Mucosa of rectum (tissue), 2 donors: ENCODE data around the gene SEMA4D.

Experiments
- H3K27ac ChIP-seq, 2 donors: one replicate each; pipeline ENCODE4 v1.7.0; 2013; ENCODE audit warnings: inconsistent platforms in 2 of 2, low read depth in 2 of 2, low read length in 2 of 2
- H3K27me3 ChIP-seq, 2 donors: one replicate each; pipeline ENCODE4 v1.7.0; 2013; ENCODE audit warnings: low read length in 2 of 2; ENCODE audit not compliant: control insufficient read depth in 2 of 2, insufficient read depth in 2 of 2
- H3K36me3 ChIP-seq, 2 donors: one replicate each; pipeline ENCODE4 v1.7.0; 2013; ENCODE audit warnings: low read length in 2 of 2; ENCODE audit not compliant: control insufficient read depth in 2 of 2, insufficient read depth in 2 of 2
- H3K4me1 ChIP-seq, 2 donors: one replicate each; pipeline ENCODE4 v1.7.0; 2013; ENCODE audit warnings: low read length in 2 of 2, mild to moderate bottlenecking in 1 of 2; ENCODE audit not compliant: control insufficient read depth in 2 of 2, insufficient read depth in 2 of 2
- H3K4me3 ChIP-seq, 2 donors: one replicate each; pipeline ENCODE4 v1.7.0; 2013; ENCODE audit warnings: low read length in 2 of 2
- H3K9ac ChIP-seq, 2 donors: one replicate each; pipeline ENCODE4 v1.7.0; 2013; ENCODE audit warnings: low read length in 2 of 2, low read depth in 1 of 2, mild to moderate bottlenecking in 1 of 2
- H3K9me3 ChIP-seq, 2 donors: one replicate each; pipeline ENCODE4 v1.7.0; 2013; ENCODE audit warnings: low read length in 2 of 2; ENCODE audit not compliant: control insufficient read depth in 2 of 2
- donor health status: healthy.
- donor health status: Normal muscosa, but diverticular disease.

The SEMA4D gene

GRCh38 chr9:89528540-89528939 is 30.6 kb upstream of the SEMA4D start:
- Histone ChIP-seq H3K27ac (no peak overlapping the region), H3K4me1 (peaks cover 3 to 5% of the 10 kb centered on the region in 2 donors)

GRCh38 chr9:89528131-89528530 is 30.2 kb upstream of the SEMA4D start:
- Histone ChIP-seq H3K27me3 (no peaks in the 10 kb centered on the region), H3K36me3 (no peaks in the 10 kb centered on the region), H3K27ac (no peak overlapping the region), H3K9ac (no peak overlapping the region), H3K4me3 (no peak overlapping the region), H3K9me3 (no peaks in the 10 kb centered on the region), H3K4me1 (peaks cover 5 to 7% of the 10 kb centered on the region in 2 donors)

More at GRCh38 chr9:89528540-89528939, 30.6 kb upstream of the SEMA4D start:
- Histone ChIP-seq H3K36me3 (no peaks in the 10 kb centered on the region), H3K27me3 (no peaks in the 10 kb centered on the region), H3K9me3 (no peaks in the 10 kb centered on the region), H3K4me3 (no peak overlapping the region), H3K9ac (no peak overlapping the region)

- Histone ChIP-seq H3K4me3 (no peak overlapping the region), H3K27me3 (no peaks in the 10 kb centered on the region), H3K4me1 (peaks cover 5 to 8% of the 10 kb centered on the region in 2 donors), H3K36me3 (no peaks in the 10 kb centered on the region), H3K9me3 (no peaks in the 10 kb centered on the region), H3K9ac (no peak overlapping the region), H3K27ac (peak overlapping the region in 1 of 2 donors; percentile 26)
These were observed 29.2 kb upstream of the SEMA4D start for GRCh38 chr9:89527084-89527483.

- Histone ChIP-seq H3K9me3 (no peaks in the 10 kb centered on the region), H3K27ac (peak overlapping the region in 1 of 2 donors; percentile 26), H3K4me1 (peaks cover 5 to 8% of the 10 kb centered on the region in 2 donors), H3K9ac (no peak overlapping the region), H3K4me3 (no peak overlapping the region), H3K36me3 (no peaks in the 10 kb centered on the region), H3K27me3 (no peaks in the 10 kb centered on the region)
These were observed 28.8 kb upstream of the SEMA4D start for GRCh38 chr9:89526667-89527066.

GRCh38 chr9:89525446-89526374 is 27.8 kb upstream of the SEMA4D start:
- peaks cover 5 to 8% of the 10 kb centered on the region in 2 donors for H3K4me1 ChIP-seq
- H3K9me3 ChIP-seq = no peaks in the 10 kb centered on the region
- no peak overlapping the region for H3K4me3 ChIP-seq
- no peaks in the 10 kb centered on the region for H3K36me3 ChIP-seq
- peak overlapping the region; percentile 11 to 26 for H3K27ac ChIP-seq
- H3K9ac ChIP-seq = no peak overlapping the region
- H3K27me3 ChIP-seq = no peaks in the 10 kb centered on the region

- H3K9ac ChIP-seq = no peak overlapping the region
- H3K27ac ChIP-seq = peak overlapping the region in 1 of 2 donors; percentile 82
- no peaks in the 10 kb centered on the region for H3K27me3 ChIP-seq
- H3K9me3 ChIP-seq = no peaks in the 10 kb centered on the region
- no peaks in the 10 kb centered on the region for H3K36me3 ChIP-seq
- peaks cover 5 to 8% of the 10 kb centered on the region in 2 donors for H3K4me1 ChIP-seq
- no peak overlapping the region for H3K4me3 ChIP-seq
These were observed 27.1 kb upstream of the SEMA4D start for GRCh38 chr9:89524963-89525362.

- peaks cover 5 to 8% of the 10 kb centered on the region in 2 donors for H3K4me1 ChIP-seq
- peak overlapping the region; percentile 17 to 82 for H3K27ac ChIP-seq
- no peaks in the 10 kb centered on the region for H3K9me3 ChIP-seq
- peak overlapping the region in 1 of 2 donors; percentile 28 for H3K9ac ChIP-seq
- H3K4me3 ChIP-seq = no peak overlapping the region
- H3K36me3 ChIP-seq = no peaks in the 10 kb centered on the region
- no peaks in the 10 kb centered on the region for H3K27me3 ChIP-seq
These were observed 26.0 kb upstream of the SEMA4D start for GRCh38 chr9:89523948-89524347.

- no peaks in the 10 kb centered on the region for H3K27me3 ChIP-seq
- peak overlapping the region; percentile 48 to 82 for H3K27ac ChIP-seq
- H3K36me3 ChIP-seq = no peaks in the 10 kb centered on the region
- H3K4me1 ChIP-seq = peaks cover 0 to 8% of the 10 kb centered on the region in 2 donors
- H3K9ac ChIP-seq = no peak overlapping the region
- H3K9me3 ChIP-seq = no peaks in the 10 kb centered on the region
- no peak overlapping the region for H3K4me3 ChIP-seq
These were observed 25.0 kb upstream of the SEMA4D start for GRCh38 chr9:89522959-89523285.

GRCh38 chr9:89522261-89522958 is 24.5 kb upstream of the SEMA4D start:
- H3K36me3 ChIP-seq = no peaks in the 10 kb centered on the region
- H3K27me3 ChIP-seq = no peaks in the 10 kb centered on the region
- no peak overlapping the region for H3K9ac ChIP-seq
- H3K4me1 ChIP-seq = peaks cover 0 to 8% of the 10 kb centered on the region in 2 donors
- H3K9me3 ChIP-seq = no peaks in the 10 kb centered on the region
- H3K27ac ChIP-seq = peak overlapping the region; percentile 48 to 82
- H3K4me3 ChIP-seq = peak overlapping the region in 1 of 2 donors; percentile 29

GRCh38 chr9:89519366-89519805 is 21.5 kb upstream of the SEMA4D start:
- Histone ChIP-seq H3K4me1 (peaks cover 0 to 8% of the 10 kb centered on the region in 2 donors), H3K4me3 (no peak overlapping the region), H3K27me3 (no peaks in the 10 kb centered on the region), H3K9ac (no peak overlapping the region), H3K36me3 (no peaks in the 10 kb centered on the region), H3K9me3 (no peaks in the 10 kb centered on the region), H3K27ac (no peak overlapping the region)
